Measurements from ENCODE around the gene CNNM1. TPM values are rescaled to one million over a fixed set of nuclear protein-coding genes. Genes with fewer than 3 reads are reported as not detected.

Gene CNNM1
- 1 to 10 TPM; 1.6 to 7.5 TPM for total RNA-seq
- polyA plus RNA-seq (ENCODE audit: insufficient read length in 2 of 2) = 1 to 10 TPM; 6.5 to 6.7 TPM
- long read RNA-seq, donor 1, full-length matches to known transcripts = 1 of 1 reads
- long read RNA-seq, donor 1, partial matches to known transcripts = 0 of 1 reads
- long read RNA-seq, donor 1, other reads (novel, unspliced or antisense) = 0 of 1 reads
- long read RNA-seq, donor 2 = 0 reads
- long read RNA-seq, donor 3 = 0 reads
- long read RNA-seq, donor 4, partial matches to known transcripts = 37 of 37 reads
- long read RNA-seq, donor 4, other reads (novel, unspliced or antisense) = 0 of 37 reads

GRCh38 chr10:99329304-99329553, at the start of gene CNNM1:
Gene CNNM1, plus strand, starts transcription at chr10:99329356. Its CDS starts 32 bp downstream, at chr10:99329388.
- WGBS (ENCODE audit: insufficient coverage) = 0% methylated on average over 24 of the region's 24 CpGs
- peak in 3 of 6 donors; percentile 26 to 92 (median 75) for DNase-seq (ENCODE audit: low read depth in 4 of 6, low spot score in 6 of 6)
- peaks cover 19% of the 10 kb centered on the region for H3K4me1 ChIP-seq (ENCODE audit: control insufficient read depth, insufficient read depth, low read length)
- no peak within 1 kb of the TSS for H3K27ac ChIP-seq (ENCODE audit: low read depth, low read length)
- peak within 1 kb of the TSS; percentile 44 for H3K4me3 ChIP-seq (ENCODE audit: low read depth, low read length)
- H3K27me3 ChIP-seq (ENCODE audit: control insufficient read depth, insufficient read depth, low read length) = peaks cover 22% of the 10 kb centered on the region
- H3K36me3 ChIP-seq (ENCODE audit: control insufficient read depth, insufficient read depth, low read length) = no peaks in the 10 kb centered on the region
- H3K9me3 ChIP-seq (ENCODE audit: control insufficient read depth, insufficient read depth, low read length) = no peaks in the 10 kb centered on the region

- peaks cover 5% of the 10 kb centered on the region for H3K9me3 ChIP-seq (ENCODE audit: control insufficient read depth, insufficient read depth, low read length)
- H3K4me3 ChIP-seq (ENCODE audit: low read depth, low read length) = no peak overlapping the region
- H3K4me1 ChIP-seq (ENCODE audit: control insufficient read depth, insufficient read depth, low read length) = no peaks in the 10 kb centered on the region
- no peak for DNase-seq (ENCODE audit: low read depth in 4 of 6, low spot score in 6 of 6)
- no peaks in the 10 kb centered on the region for H3K36me3 ChIP-seq (ENCODE audit: control insufficient read depth, insufficient read depth, low read length)
- no peaks in the 10 kb centered on the region for H3K27me3 ChIP-seq (ENCODE audit: control insufficient read depth, insufficient read depth, low read length)
- WGBS (ENCODE audit: insufficient coverage) = no CpG with 5 or more reads among the region's 1 CpG
- no peak overlapping the region for H3K27ac ChIP-seq (ENCODE audit: low read depth, low read length)
Observed at GRCh38 chr10:99279626-99280111, 49.5 kb upstream of the CNNM1 start.

GRCh38 chr10:99280472-99280871, 48.7 kb upstream of the CNNM1 start:
- no peaks in the 10 kb centered on the region for H3K27me3 ChIP-seq (ENCODE audit: control insufficient read depth, insufficient read depth, low read length)
- no peak overlapping the region for H3K4me3 ChIP-seq (ENCODE audit: low read depth, low read length)
- no peaks in the 10 kb centered on the region for H3K4me1 ChIP-seq (ENCODE audit: control insufficient read depth, insufficient read depth, low read length)
- peaks cover 5% of the 10 kb centered on the region for H3K9me3 ChIP-seq (ENCODE audit: control insufficient read depth, insufficient read depth, low read length)
- DNase-seq (ENCODE audit: low read depth in 4 of 6, low spot score in 6 of 6) = no peak
- H3K27ac ChIP-seq (ENCODE audit: low read depth, low read length) = no peak overlapping the region
- H3K36me3 ChIP-seq (ENCODE audit: control insufficient read depth, insufficient read depth, low read length) = no peaks in the 10 kb centered on the region
- WGBS (ENCODE audit: insufficient coverage) = 57% methylated on average over 1 of the region's 2 CpGs

GRCh38 chr10:99285881-99286280, 43.3 kb upstream of the CNNM1 start:
- WGBS (ENCODE audit: insufficient coverage) = no CpG with 5 or more reads among the region's 3 CpGs
- no peak overlapping the region for H3K4me3 ChIP-seq (ENCODE audit: low read depth, low read length)
- H3K9me3 ChIP-seq (ENCODE audit: control insufficient read depth, insufficient read depth, low read length) = peaks cover 5% of the 10 kb centered on the region
- no peaks in the 10 kb centered on the region for H3K27me3 ChIP-seq (ENCODE audit: control insufficient read depth, insufficient read depth, low read length)
- no peaks in the 10 kb centered on the region for H3K36me3 ChIP-seq (ENCODE audit: control insufficient read depth, insufficient read depth, low read length)
- peak in 1 of 6 donors; percentile 53 for DNase-seq (ENCODE audit: low read depth in 4 of 6, low spot score in 6 of 6)
- H3K27ac ChIP-seq (ENCODE audit: low read depth, low read length) = no peak overlapping the region
- H3K4me1 ChIP-seq (ENCODE audit: control insufficient read depth, insufficient read depth, low read length) = no peaks in the 10 kb centered on the region

- Histone ChIP-seq H3K27me3 (ENCODE audit: control insufficient read depth, insufficient read depth, low read length) (no peaks in the 10 kb centered on the region), H3K27ac (ENCODE audit: low read depth, low read length) (no peak overlapping the region), H3K36me3 (ENCODE audit: control insufficient read depth, insufficient read depth, low read length) (no peaks in the 10 kb centered on the region), H3K4me3 (ENCODE audit: low read depth, low read length) (no peak overlapping the region), H3K4me1 (ENCODE audit: control insufficient read depth, insufficient read depth, low read length) (no peaks in the 10 kb centered on the region), H3K9me3 (ENCODE audit: control insufficient read depth, insufficient read depth, low read length) (no peaks in the 10 kb centered on the region)
- no CpG with 5 or more reads among the region's 1 CpG for WGBS (ENCODE audit: insufficient coverage)
- no peak for DNase-seq (ENCODE audit: low read depth in 4 of 6, low spot score in 6 of 6)
Observed at GRCh38 chr10:99290306-99290705, 38.9 kb upstream of the CNNM1 start.

GRCh38 chr10:99292159-99292558, 37.0 kb upstream of the CNNM1 start:
- no CpG with 5 or more reads among the region's 1 CpG for WGBS (ENCODE audit: insufficient coverage)
- H3K4me3 ChIP-seq (ENCODE audit: low read depth, low read length) = no peak overlapping the region
- peaks cover 8% of the 10 kb centered on the region for H3K4me1 ChIP-seq (ENCODE audit: control insufficient read depth, insufficient read depth, low read length)

GRCh38 chr10:99296605-99297004, 32.6 kb upstream of the CNNM1 start:
- no peaks in the 10 kb centered on the region for H3K27me3 ChIP-seq (ENCODE audit: control insufficient read depth, insufficient read depth, low read length)
- H3K4me3 ChIP-seq (ENCODE audit: low read depth, low read length) = no peak overlapping the region
- no peak overlapping the region for H3K27ac ChIP-seq (ENCODE audit: low read depth, low read length)
- H3K9me3 ChIP-seq (ENCODE audit: control insufficient read depth, insufficient read depth, low read length) = no peaks in the 10 kb centered on the region
- peak in 2 of 6 donors; percentile 9 to 19 for DNase-seq (ENCODE audit: low read depth in 4 of 6, low spot score in 6 of 6)
- H3K4me1 ChIP-seq (ENCODE audit: control insufficient read depth, insufficient read depth, low read length) = peaks cover 8% of the 10 kb centered on the region
- 48% methylated on average over 5 of the region's 5 CpGs for WGBS (ENCODE audit: insufficient coverage)
- no peaks in the 10 kb centered on the region for H3K36me3 ChIP-seq (ENCODE audit: control insufficient read depth, insufficient read depth, low read length)

More at GRCh38 chr10:99292159-99292558, 37.0 kb upstream of the CNNM1 start:
- no peak for DNase-seq (ENCODE audit: low read depth in 4 of 6, low spot score in 6 of 6)
- no peaks in the 10 kb centered on the region for H3K9me3 ChIP-seq (ENCODE audit: control insufficient read depth, insufficient read depth, low read length)
- no peak overlapping the region for H3K27ac ChIP-seq (ENCODE audit: low read depth, low read length)
- H3K27me3 ChIP-seq (ENCODE audit: control insufficient read depth, insufficient read depth, low read length) = no peaks in the 10 kb centered on the region
- H3K36me3 ChIP-seq (ENCODE audit: control insufficient read depth, insufficient read depth, low read length) = no peaks in the 10 kb centered on the region

- Histone ChIP-seq H3K36me3 (ENCODE audit: control insufficient read depth, insufficient read depth, low read length) (no peaks in the 10 kb centered on the region), H3K27me3 (ENCODE audit: control insufficient read depth, insufficient read depth, low read length) (no peaks in the 10 kb centered on the region), H3K4me3 (ENCODE audit: low read depth, low read length) (no peak overlapping the region), H3K4me1 (ENCODE audit: control insufficient read depth, insufficient read depth, low read length) (peaks cover 8% of the 10 kb centered on the region), H3K27ac (ENCODE audit: low read depth, low read length) (no peak overlapping the region), H3K9me3 (ENCODE audit: control insufficient read depth, insufficient read depth, low read length) (no peaks in the 10 kb centered on the region)
- 87% methylated on average over 5 of the region's 7 CpGs for WGBS (ENCODE audit: insufficient coverage)
- DNase-seq (ENCODE audit: low read depth in 4 of 6, low spot score in 6 of 6) = no peak
Observed at GRCh38 chr10:99297033-99297432, 32.1 kb upstream of the CNNM1 start.

- H3K36me3 ChIP-seq (ENCODE audit: control insufficient read depth, insufficient read depth, low read length) = no peaks in the 10 kb centered on the region
- DNase-seq (ENCODE audit: low read depth in 4 of 6, low spot score in 6 of 6) = peak in 2 of 6 donors; percentile 32 to 51
- peaks cover 6% of the 10 kb centered on the region for H3K4me1 ChIP-seq (ENCODE audit: control insufficient read depth, insufficient read depth, low read length)
- peaks cover 2% of the 10 kb centered on the region for H3K9me3 ChIP-seq (ENCODE audit: control insufficient read depth, insufficient read depth, low read length)
- H3K27me3 ChIP-seq (ENCODE audit: control insufficient read depth, insufficient read depth, low read length) = no peaks in the 10 kb centered on the region
- H3K4me3 ChIP-seq (ENCODE audit: low read depth, low read length) = no peak overlapping the region
- 0% methylated on average over 1 of the region's 5 CpGs for WGBS (ENCODE audit: insufficient coverage)
- no peak overlapping the region for H3K27ac ChIP-seq (ENCODE audit: low read depth, low read length)
Observed at GRCh38 chr10:99303899-99304861, 25.0 kb upstream of the CNNM1 start.

Data from spinal cord (tissue), 10 donors.